Pons (tissue), 1 donor: ENCODE results near the gene ICAM3.

Experiments used
- DNase-seq: peaks from one replicate; pipeline ENCODE4 v3.0.0-alpha.2; 2016; ENCODE audit warnings: low spot score

The ICAM3 gene

GRCh38 chr19:10291554-10292205, 47.7 kb downstream of the ICAM3 start:
- no peak for DNase-seq

DNA sequence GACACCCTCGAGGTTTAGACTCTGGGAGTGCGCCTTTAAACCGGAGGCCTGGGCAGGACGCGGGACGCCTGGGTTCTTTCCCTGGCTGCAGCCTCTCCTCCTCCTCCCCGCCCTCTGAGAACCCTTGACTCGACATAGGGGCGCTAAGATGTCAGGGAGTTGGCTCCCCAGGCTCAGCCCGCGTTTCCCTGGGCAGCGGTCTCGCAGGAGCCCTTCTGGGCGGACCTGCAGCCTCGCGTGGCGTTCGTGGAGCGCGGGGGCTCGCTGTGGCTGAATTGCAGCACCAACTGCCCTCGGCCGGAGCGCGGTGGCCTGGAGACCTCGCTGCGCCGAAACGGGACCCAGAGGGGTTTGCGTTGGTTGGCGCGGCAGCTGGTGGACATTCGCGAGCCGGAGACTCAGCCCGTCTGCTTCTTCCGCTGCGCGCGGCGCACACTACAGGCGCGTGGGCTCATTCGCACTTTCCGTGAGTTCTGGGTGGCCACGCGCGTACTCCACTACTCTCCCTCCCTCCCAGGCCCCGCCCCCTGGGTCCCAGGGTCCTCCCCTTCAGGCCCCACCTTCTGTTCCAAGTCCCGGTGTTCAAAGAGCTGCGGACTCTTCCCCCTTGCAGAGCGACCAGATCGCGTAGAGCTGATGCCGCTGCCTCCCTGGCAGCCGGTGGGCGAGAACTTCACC, 48.4 kb downstream of the ICAM3 start:
- no peak for DNase-seq

DNA sequence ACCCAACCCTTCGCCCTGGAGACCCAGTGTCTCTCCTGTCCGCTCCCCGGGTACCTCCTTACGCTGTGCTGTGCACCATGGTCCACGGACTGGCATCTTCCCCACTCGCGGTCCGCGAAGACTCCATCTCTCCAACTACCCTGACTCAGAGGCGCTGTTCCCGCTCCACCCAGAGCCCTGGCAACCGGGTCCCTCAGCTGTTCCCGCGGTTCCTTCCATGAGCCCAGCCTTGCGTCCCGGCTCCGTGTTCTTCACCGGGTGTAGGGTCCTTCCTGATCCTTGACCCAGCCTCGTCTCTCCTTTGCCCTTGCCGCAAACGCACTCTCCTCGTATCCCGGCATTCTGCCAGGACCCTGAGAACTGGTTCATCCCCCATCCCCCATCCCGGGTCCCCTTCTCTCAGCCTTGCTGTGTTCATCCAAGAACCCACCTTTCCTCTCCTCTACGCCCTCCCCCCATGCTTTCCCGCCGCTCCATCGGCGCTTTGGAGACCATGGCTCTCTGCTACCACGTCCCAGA, 49.0 kb downstream of the ICAM3 start:
- no peak for DNase-seq

DNA sequence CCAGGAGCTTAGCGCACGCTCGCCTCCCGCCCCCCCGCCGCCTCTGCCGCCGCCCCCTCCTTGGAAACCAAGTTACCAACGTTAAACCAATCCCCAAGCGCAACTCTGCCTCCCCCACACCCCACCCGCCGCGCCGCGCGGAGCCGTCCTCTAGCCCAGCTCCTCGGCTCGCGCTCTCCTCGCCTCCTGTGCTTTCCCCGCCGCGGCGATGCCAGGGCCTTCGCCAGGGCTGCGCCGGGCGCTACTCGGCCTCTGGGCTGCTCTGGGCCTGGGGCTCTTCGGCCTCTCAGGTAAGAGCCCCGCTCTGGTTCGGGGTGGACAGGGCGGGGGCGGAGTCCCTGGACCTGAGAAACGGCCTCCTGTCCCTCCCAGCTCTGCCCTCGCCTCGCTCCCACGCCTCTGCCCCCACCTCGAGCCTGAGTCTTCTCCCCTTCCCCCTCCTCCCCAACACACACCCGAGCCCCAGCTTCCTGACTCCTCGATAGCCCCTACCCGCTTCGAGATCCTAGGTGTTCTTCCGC, 49.5 kb downstream of the ICAM3 start, which contains the start of gene ICAM5:
Gene ICAM5, plus strand, starts transcription at position 117 of the 521 bp plus-strand sequence. Its CDS starts 92 bp downstream, at position 209.
- DNase-seq, result no peak

DNA sequence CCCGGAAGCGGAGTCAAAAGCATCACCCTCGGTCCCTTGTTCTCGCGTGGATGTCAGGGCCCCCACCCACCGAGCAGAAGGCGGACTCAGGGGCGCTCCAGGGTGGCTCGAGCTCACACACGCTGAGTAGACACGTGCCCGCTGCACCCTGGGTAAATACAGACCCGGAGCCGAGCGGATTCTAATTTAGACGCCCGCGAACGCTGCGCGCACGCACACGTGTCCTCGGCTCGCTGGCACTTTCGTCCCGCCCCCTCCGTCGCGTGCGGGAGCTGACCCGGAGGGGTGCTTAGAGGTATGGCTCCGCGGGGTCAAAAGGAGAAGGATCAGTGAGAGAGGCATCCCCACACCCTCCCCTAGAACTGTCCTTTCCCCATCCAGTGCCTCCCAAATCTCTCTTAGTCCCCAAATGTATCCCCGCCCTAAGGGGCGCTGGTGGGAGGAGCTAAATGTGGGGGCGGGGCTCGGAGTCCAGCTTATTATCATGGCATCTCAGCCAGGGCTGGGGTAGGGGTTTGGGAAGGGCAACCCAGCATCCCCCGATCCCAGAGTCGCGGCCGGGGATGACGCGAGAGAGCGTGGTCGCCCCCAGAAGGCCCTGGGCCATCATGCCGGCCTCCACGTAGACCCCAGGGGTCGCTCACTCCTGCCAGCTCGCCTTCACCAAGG, 50.1 kb downstream of the ICAM3 start:
- DNase-seq, result no peak

GRCh38 chr19:10288662-10289166, 50.7 kb downstream of the ICAM3 start:
- no peak for DNase-seq

- no peak for DNase-seq
These were observed 52.4 kb downstream of the ICAM3 start, which contains the start of gene ICAM4 for GRCh38 chr19:10286803-10287737. ICAM4 (plus strand) TSS chr19:10286955; CDS start chr19:10287013, 58 bp downstream.

DNA sequence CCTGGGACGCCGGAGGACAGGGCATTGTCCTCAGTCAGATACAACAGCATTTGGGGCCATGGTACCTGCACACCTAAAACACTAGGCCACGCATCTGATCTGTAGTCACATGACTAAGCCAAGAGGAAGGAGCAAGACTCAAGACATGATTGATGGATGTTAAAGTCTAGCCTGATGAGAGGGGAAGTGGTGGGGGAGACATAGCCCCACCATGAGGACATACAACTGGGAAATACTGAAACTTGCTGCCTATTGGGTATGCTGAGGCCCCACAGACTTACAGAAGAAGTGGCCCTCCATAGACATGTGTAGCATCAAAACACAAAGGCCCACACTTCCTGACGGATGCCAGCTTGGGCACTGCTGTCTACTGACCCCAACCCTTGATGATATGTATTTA, 54.0 kb downstream of the ICAM3 start:
- no peak for DNase-seq

DNA sequence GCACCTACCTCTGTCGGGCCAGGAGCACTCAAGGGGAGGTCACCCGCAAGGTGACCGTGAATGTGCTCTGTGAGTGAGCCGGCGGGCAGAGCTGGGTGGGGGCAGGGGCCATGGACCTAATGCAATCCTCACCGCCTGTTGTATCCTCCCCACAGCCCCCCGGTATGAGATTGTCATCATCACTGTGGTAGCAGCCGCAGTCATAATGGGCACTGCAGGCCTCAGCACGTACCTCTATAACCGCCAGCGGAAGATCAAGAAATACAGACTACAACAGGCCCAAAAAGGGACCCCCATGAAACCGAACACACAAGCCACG, 54.5 kb downstream of the ICAM3 start:
- no peak for DNase-seq

- DNase-seq, result no peak
These were observed 55.1 kb downstream of the ICAM3 start for GRCh38 chr19:10284065-10284959.
